ENCODE results near the gene MSL2. TPM values are rescaled to one million over a fixed set of nuclear protein-coding genes. Genes with fewer than 3 reads are reported as not detected.

MSL2 gene
- total and polyA plus RNA-seq, 4 donors = 23.8 to 31.5 (median 27.4) TPM

DNA sequence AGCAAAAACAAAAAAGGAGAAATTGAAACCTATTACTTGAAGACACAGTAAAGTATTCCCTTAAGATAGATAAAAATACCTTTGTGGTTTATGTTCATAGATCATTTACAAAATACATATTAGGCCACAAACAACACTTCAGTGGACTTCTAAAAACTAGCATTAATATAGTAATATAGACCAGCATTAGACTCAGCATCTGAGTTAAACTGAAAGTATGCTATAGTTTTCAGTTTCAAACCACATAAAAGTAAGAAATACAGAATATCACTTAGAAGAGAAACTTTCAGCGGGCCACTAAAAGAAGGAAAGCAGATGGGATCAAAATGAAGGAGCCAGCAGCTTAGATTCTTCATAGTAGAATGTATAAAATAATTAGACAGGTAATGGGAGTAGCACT, 86.6 kb downstream of the MSL2 start:
- H3K27me3 ChIP-seq (ENCODE audit: control insufficient read depth, insufficient read depth, low read length) = no peaks in the 10 kb centered on the region
- H3K27ac ChIP-seq (ENCODE audit: low read depth, low read length) = no peak overlapping the region
- 100% methylated on average over 1 of the region's 1 CpG for WGBS (ENCODE audit: insufficient coverage)
- H3K4me1 ChIP-seq (ENCODE audit: control insufficient read depth, insufficient read depth, low read length) = no peaks in the 10 kb centered on the region
- H3K36me3 ChIP-seq (ENCODE audit: control insufficient read depth, insufficient read depth, low read length) = peaks cover 6% of the 10 kb centered on the region
- H3K4me3 ChIP-seq (ENCODE audit: low read depth, low read length) = no peak overlapping the region
- H3K9me3 ChIP-seq (ENCODE audit: control insufficient read depth, insufficient read depth, low read length) = no peaks in the 10 kb centered on the region
- no peak for DNase-seq (ENCODE audit: low read depth in 4 of 6, low spot score in 6 of 6)

DNA sequence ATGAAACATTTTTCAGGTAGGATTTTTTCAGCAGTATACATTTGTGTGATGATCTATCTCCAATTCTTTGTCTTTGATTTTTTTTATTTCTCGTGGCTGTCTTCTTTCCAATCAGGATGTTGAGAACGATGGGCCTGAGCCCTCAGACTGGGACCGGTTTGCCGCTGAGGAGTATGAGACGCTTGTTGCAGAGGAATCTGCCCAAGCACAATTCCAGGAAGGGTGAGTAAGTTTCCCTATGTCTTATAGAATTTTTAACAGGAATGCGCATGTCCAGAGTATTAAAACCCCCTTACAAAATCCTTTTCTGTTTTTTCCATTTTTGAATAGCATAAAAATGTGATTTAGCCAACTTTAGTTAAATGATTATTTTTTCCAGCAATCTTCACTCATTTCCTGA, 90.0 kb downstream of the MSL2 start:
- Histone ChIP-seq H3K4me1 (ENCODE audit: control insufficient read depth, insufficient read depth, low read length) (no peaks in the 10 kb centered on the region), H3K27me3 (ENCODE audit: control insufficient read depth, insufficient read depth, low read length) (no peaks in the 10 kb centered on the region), H3K9me3 (ENCODE audit: control insufficient read depth, insufficient read depth, low read length) (no peaks in the 10 kb centered on the region), H3K36me3 (ENCODE audit: control insufficient read depth, insufficient read depth, low read length) (peaks cover 8% of the 10 kb centered on the region), H3K4me3 (ENCODE audit: low read depth, low read length) (no peak overlapping the region), H3K27ac (ENCODE audit: low read depth, low read length) (no peak overlapping the region)
- WGBS (ENCODE audit: insufficient coverage) = 100% methylated on average over 4 of the region's 6 CpGs
- no peak for DNase-seq (ENCODE audit: low read depth in 4 of 6, low spot score in 6 of 6)

DNA sequence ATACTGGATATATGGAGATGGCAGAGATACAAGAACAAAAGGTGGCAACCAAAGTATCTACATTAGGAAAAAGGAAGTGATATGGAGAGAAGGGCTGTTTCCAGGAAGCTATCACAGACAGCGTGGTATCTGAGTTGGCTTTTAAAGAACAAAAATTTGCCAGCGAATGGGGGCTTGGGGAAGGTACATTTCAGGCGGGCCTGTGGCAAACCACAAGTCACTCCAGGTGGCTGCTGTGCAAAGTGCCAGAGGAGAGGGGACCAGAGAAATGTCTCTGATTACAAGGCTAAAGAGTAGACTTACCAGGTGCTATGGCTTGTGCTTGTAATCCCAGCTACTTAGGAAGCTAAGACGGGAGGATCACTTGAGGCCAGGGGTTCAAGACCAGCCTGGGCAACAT, 91.1 kb downstream of the MSL2 start:
- Histone ChIP-seq H3K27ac (ENCODE audit: low read depth, low read length) (no peak overlapping the region), H3K4me3 (ENCODE audit: low read depth, low read length) (no peak overlapping the region), H3K4me1 (ENCODE audit: control insufficient read depth, insufficient read depth, low read length) (no peaks in the 10 kb centered on the region), H3K27me3 (ENCODE audit: control insufficient read depth, insufficient read depth, low read length) (no peaks in the 10 kb centered on the region), H3K9me3 (ENCODE audit: control insufficient read depth, insufficient read depth, low read length) (no peaks in the 10 kb centered on the region), H3K36me3 (ENCODE audit: control insufficient read depth, insufficient read depth, low read length) (peaks cover 8% of the 10 kb centered on the region)
- 94% methylated on average over 4 of the region's 4 CpGs for WGBS (ENCODE audit: insufficient coverage)
- no peak for DNase-seq (ENCODE audit: low read depth in 4 of 6, low spot score in 6 of 6)

Other genes with a start within 250 kb of the MSL2 start
- gene PPP2R3A, start 230.6 kb downstream of the MSL2 start, total RNA-seq = 10 to 100 TPM; 19.3 to 21.4 TPM
- gene PPP2R3A, start 230.6 kb downstream of the MSL2 start, polyA plus RNA-seq (ENCODE audit: insufficient read length in 2 of 2) = 10 to 100 TPM; 13.1 to 19.3 TPM
- 10 to 100 TPM; 65.7 to 79.1 TPM for gene PCCB, start 54.0 kb upstream of the MSL2 start, total RNA-seq
- 10 to 100 TPM; 55.8 to 57.4 TPM for gene PCCB, start 54.0 kb upstream of the MSL2 start, polyA plus RNA-seq (ENCODE audit: insufficient read length in 2 of 2)

All from spinal cord (tissue), 10 donors.